IMR-90 (cell line): ENCODE measurements around the gene RNGTT.

ENCODE experiments used
- CHD1 ChIP-seq: IDR thresholded peaks from 2 replicates; pipeline ENCODE4 v1.6.1; 2012; ENCODE audit warnings: low read depth, low read length, improper control_type of control experiment
- CTCF ChIP-seq: conservative IDR thresholded peaks from 2 replicates; pipeline ENCODE4 v1.5.1; 2012; ENCODE audit warnings: mild to moderate bottlenecking, low read depth, low read length, improper control_type of control experiment

- no peak for TF ChIP-seq CTCF
- no peak for TF ChIP-seq CHD1
Observed at GRCh38 chr6:88921734-88922133, 41.7 kb downstream of the RNGTT start.
